ENCODE measurements around the gene OSGEP. TPM values are rescaled to one million over a fixed set of nuclear protein-coding genes. Genes with fewer than 3 reads are reported as not detected.
A peak's percentile ranks its signal among the peaks of the same experiment; 100 is the strongest.

Gene OSGEP
- total RNA-seq, 1 donor from 2014 or later: 60.9 TPM

- Histone ChIP-seq H3K4me3 (peak overlapping the region; percentile 70 to 92), H3K4me1 (peaks cover 11% of the 10 kb centered on the region), H3K27ac (peak overlapping the region; percentile 89), H3K36me3 (peaks cover 0 to 24% of the 10 kb centered on the region in 2 donors), H3K27me3 (no peaks in the 10 kb centered on the region), H3K9me3 (no peaks in the 10 kb centered on the region)
- intact Hi-C loops (cut with DNase I): no loop called here
- no peak for TF ChIP-seq POLR2A (IDR thresholded peaks at IDR 0.05)
- TF ChIP-seq POLR2AphosphoS5 (IDR thresholded peaks at IDR 0.05; ENCODE audit: insufficient read depth in 1 of 2, low read depth in 1 of 2): no peak
- no peak for TF ChIP-seq CTCF (IDR thresholded peaks at IDR 0.05)
- no peak for DNase-seq (ENCODE audit: extremely low spot score in 2 of 2)
These were observed 15.9 kb upstream of the OSGEP start for GRCh38 chr14:20470603-20470901.

GRCh38 chr14:20469890-20470602 lies 15.4 kb upstream of the OSGEP start:
- H3K27ac ChIP-seq: peak overlapping the region; percentile 89
- peaks cover 0 to 19% of the 10 kb centered on the region in 2 donors for H3K36me3 ChIP-seq
- no peak for DNase-seq (ENCODE audit: extremely low spot score in 2 of 2)
- no peaks in the 10 kb centered on the region for H3K27me3 ChIP-seq
- peaks cover 11% of the 10 kb centered on the region for H3K4me1 ChIP-seq
- H3K9me3 ChIP-seq: no peaks in the 10 kb centered on the region
- TF ChIP-seq CTCF (IDR thresholded peaks at IDR 0.05) (no peak), POLR2A (IDR thresholded peaks at IDR 0.05) (no peak), POLR2AphosphoS5 (IDR thresholded peaks at IDR 0.05; ENCODE audit: insufficient read depth in 1 of 2, low read depth in 1 of 2) (no peak)
- intact Hi-C loops (cut with DNase I): loop anchor here (10.0 kb wide), 1 partner anchor 145 kb away; no protein-coding TSS in a partner anchor
- H3K4me3 ChIP-seq: peak overlapping the region; percentile 70 to 92

DNA sequence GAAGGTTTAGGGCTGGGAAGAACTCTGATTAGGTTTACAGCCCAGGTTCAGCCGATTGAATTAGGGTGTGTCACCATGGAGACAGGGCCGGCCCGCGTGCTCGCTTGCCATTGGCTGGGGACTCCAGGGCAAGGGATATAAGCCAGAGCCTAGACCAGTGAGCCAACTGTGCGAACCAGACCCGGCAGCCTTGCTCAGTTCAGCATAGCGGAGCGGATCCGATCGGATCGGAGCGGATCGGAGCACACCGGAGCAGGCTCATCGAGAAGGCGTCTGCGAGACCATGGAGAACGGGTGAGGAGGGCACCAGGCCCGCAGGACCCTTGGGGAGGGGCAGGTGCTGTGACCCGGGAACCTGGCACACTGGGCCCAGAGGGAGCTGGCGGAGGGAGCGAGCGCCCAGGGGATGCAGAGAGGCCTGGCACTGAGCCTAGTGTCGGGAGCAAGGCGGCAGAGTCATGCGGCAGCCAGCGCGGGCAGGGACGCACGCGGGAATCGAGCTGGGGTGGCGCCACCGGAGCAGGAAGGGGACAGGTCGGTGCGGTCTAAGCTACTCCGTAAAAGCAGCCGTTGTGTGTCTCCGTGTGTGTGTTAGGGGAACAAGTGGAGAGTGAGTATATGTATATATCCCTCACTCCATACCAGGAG lies 14.8 kb upstream of the OSGEP start, which contains the start of gene PNP:
PNP (plus strand) TSS at position 165 of the 648 bp plus-strand sequence; CDS start at position 284, 119 bp downstream.
- intact Hi-C loops (cut with DNase I): loop anchor here (10.0 kb wide), 1 partner anchor 145 kb away; no protein-coding TSS in a partner anchor

DNA sequence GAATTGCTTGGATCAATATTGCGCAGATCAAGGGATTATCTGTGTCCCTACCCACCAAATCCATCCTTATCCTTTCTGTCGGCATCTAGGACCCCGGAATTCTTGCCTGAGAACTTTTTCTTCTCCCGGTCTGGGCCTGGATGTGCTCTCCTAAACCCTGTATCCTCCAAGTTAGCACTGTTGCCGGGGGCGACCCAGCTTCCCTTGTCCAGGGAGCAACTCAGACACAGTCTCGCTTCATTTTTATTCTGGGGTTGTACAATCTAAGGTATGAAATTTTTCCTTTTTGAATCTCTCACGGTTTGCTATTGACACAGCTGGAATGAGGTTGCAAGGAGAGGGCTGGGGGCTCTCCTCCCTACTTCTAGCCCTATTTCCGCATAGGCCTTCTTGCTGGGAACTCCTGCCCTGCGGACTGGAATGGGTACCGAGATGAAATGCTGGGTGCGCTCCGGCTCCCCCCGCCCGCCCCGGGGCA lies 14.2 kb upstream of the OSGEP start:
- Histone ChIP-seq H3K4me3 (peak overlapping the region; percentile 70 to 92), H3K4me1 (peaks cover 11% of the 10 kb centered on the region), H3K27ac (peak overlapping the region; percentile 89), H3K36me3 (peaks cover 0 to 9% of the 10 kb centered on the region in 2 donors), H3K27me3 (no peaks in the 10 kb centered on the region), H3K9me3 (no peaks in the 10 kb centered on the region)
- intact Hi-C loops (cut with DNase I): loop anchor here (10.0 kb wide), 1 partner anchor 146 kb away; no protein-coding TSS in a partner anchor
- DNase-seq (ENCODE audit: extremely low spot score in 2 of 2): no peak
- TF ChIP-seq CTCF (IDR thresholded peaks at IDR 0.05) (no peak), POLR2AphosphoS5 (IDR thresholded peaks at IDR 0.05; ENCODE audit: insufficient read depth in 1 of 2, low read depth in 1 of 2) (no peak), POLR2A (IDR thresholded peaks at IDR 0.05) (no peak)

More for the DNA sequence above, 14.8 kb upstream of the OSGEP start, which contains the start of gene PNP:
- Histone ChIP-seq H3K4me3 (peak within 1 kb of the TSS; percentile 70 to 92), H3K27ac (peak within 1 kb of the TSS; percentile 89), H3K9me3 (no peaks in the 10 kb centered on the region), H3K27me3 (no peaks in the 10 kb centered on the region), H3K4me1 (peaks cover 11% of the 10 kb centered on the region), H3K36me3 (peaks cover 0 to 12% of the 10 kb centered on the region in 2 donors)
- TF ChIP-seq POLR2AphosphoS5 (IDR thresholded peaks at IDR 0.05; ENCODE audit: insufficient read depth in 1 of 2, low read depth in 1 of 2): peak; percentile 21 to 98
- TF ChIP-seq CTCF (IDR thresholded peaks at IDR 0.05): no peak
- TF ChIP-seq POLR2A (IDR thresholded peaks at IDR 0.05): peak; percentile 19 to 92
- DNase-seq (ENCODE audit: extremely low spot score in 2 of 2): peak in 1 of 2 donors; percentile 94
